Loucy (cell line): ENCODE measurements around the gene NDUFAF5.

Experiments
- EZH2phosphoT487 ChIP-seq: fragments of 200-600 bp; IDR thresholded peaks from 2 replicates; pipeline ENCODE4 v1.6.1; 2018; ENCODE audit warnings: antibody characterized with exemption, mild to moderate bottlenecking, moderate library complexity, borderline replicate concordance
- TF ChIP-seq, protein P1 (sequence below): fragments of 200-600 bp; sonication (generic); conservative IDR thresholded peaks from 2 replicates; pipeline ENCODE4 v1.5.1; 2014; ENCODE audit warnings: mild to moderate bottlenecking, antibody characterized with exemption, low read length

GRCh38 chr20:13865791-13866351 lies 81.0 kb downstream of the NDUFAF5 start:
- TF ChIP-seq, protein P1, sequence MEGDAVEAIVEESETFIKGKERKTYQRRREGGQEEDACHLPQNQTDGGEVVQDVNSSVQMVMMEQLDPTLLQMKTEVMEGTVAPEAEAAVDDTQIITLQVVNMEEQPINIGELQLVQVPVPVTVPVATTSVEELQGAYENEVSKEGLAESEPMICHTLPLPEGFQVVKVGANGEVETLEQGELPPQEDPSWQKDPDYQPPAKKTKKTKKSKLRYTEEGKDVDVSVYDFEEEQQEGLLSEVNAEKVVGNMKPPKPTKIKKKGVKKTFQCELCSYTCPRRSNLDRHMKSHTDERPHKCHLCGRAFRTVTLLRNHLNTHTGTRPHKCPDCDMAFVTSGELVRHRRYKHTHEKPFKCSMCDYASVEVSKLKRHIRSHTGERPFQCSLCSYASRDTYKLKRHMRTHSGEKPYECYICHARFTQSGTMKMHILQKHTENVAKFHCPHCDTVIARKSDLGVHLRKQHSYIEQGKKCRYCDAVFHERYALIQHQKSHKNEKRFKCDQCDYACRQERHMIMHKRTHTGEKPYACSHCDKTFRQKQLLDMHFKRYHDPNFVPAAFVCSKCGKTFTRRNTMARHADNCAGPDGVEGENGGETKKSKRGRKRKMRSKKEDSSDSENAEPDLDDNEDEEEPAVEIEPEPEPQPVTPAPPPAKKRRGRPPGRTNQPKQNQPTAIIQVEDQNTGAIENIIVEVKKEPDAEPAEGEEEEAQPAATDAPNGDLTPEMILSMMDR = no peak
- TF ChIP-seq EZH2phosphoT487 = no peak
